GM18861 (cell line): ENCODE data around the gene IGSF9B.
A peak's percentile ranks its signal among the peaks of the same experiment; 100 is the strongest.

Experiments used
- ATAC-seq: cut with Tn5 transposase; IDR thresholded peaks from one replicate; pipeline ENCODE4 v1.9.1; 2021; ENCODE audit not compliant: unreplicated experiment

IGSF9B gene

DNA sequence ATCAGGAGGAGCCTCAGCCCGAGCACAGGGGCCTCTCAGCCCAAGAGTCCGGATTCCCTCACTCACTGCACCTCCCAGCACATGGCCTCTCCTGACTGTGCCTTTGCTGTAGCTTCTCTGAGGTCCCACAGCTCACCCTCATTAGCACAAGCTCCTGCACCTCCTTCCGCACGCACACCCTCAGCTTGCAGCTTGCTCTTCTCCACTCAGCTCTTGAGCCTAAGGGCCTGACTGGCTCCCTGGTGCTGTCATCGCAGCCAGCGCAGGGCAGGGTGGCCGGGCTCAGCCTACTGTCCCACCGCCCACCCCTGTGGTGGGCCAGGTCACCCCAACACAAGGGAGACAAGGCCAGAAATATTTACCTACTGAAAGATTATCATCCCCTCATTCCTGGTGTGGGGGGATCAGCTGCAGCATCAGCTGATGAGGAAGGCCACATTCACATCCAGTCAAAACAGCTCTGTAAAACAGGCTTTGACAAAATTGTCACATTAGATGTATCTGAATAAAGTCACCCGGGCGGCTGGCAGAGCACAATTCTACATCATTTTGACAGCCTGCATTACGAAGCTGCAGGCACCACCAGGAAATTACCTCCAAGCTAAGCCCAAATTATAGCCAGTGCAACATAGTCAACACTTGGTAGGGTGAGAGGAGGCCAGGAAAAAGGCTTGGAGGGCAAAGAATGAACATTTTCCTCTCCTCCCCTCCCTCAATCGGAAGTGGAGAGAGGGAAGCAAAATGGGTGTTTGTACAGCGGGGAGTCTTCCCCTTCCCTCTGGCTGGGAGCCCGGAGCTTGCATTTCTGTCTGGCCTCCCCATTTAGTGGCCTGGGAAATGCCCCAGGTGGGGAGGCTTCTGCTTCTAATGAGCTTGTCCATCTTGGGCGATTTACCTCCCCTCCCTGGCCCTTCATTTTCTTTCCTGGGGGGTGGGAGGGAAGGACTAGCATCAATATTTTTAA is 29.5 kb upstream of the IGSF9B start:
- ATAC-seq: no peak

DNA sequence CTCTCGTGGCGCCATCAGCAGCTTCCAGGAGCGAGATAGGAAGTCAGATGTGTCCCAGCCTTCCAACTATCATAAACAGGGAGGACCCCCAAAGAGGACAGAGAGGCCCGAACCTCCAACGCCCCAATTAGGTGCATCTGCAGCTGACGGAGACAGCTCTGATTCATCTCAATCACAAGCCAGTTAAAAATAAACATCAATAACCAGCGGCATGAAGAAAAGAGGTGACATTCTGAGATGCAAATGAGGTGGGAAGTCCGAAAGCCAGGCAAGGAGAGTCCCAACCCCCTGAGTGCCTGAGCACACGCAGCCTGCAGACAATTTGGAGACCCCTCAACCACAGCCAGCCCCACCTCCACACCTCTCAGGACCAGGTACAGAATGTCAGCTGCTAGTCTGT is 28.1 kb upstream of the IGSF9B start:
- ATAC-seq: no peak

DNA sequence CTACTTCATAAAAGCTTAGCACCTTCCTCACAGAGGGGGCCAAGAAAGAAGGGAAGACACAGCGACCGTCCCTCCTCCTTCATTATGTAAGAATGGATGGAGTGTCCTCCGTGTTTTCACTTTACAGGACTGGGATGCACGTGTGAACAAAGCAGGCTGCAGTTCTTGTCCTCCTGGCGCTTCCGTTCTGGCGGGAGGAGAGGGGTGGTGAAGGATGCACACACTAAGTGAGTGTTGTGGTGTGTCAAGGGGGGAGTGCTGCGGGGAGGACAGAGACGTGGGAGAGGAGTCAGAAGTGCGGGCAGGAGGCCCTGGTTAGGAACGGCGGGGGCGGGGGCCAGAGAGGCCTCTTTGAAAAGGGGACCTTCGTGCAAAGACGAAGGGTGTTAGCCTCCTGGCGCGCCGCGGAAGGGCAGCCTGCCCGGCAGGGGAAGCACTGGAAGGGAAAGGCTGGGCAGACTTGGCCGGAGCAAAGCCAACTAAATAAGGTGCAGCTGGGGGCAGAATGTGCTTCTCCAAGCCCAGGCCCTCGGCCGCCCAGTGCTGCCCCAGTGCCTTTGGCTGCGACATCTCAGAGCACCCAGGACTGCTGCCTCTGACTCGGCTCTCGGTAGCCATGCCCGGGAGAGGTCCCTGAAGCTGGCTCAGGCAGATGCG is 27.0 kb upstream of the IGSF9B start:
- no peak for ATAC-seq

DNA sequence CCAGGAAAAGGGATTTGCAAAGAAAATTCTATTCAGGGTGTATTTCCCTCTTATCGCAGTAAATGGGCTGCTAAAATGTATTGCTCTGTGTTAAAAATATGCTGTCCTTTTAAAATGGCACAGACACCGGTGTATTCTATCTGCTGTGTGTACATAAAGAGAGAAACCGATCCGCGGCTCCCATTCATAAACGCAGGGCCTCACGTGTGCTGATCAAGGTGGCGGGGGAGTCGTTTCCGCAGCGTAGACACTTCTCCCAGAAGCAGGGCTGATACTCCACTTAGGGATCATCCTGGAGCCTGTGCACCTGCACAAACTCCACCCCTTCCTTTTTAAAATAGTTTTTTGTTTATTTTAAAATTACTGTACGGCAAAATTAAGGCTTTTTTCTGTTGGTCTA is 26.1 kb upstream of the IGSF9B start:
- no peak for ATAC-seq

DNA sequence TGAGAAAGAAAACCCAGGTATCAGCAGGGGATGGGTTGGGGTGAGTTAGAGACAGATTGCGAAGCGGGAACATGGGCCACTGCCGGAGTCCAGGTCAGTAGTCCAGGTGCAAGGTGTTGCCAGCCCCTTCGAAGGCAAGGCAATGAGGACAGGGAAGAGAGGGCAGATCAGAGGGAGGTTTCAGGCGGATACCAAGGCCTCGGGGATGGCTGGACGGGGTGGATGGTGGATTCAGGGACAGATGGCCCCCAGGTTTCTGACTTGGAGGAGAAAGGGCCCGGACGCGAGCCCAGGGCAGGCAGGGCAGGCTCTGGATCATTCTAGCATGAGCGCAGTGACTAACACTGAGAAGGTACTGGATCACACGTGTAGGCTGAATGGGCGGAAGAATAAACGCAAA is 25.4 kb upstream of the IGSF9B start:
- no peak for ATAC-seq

DNA sequence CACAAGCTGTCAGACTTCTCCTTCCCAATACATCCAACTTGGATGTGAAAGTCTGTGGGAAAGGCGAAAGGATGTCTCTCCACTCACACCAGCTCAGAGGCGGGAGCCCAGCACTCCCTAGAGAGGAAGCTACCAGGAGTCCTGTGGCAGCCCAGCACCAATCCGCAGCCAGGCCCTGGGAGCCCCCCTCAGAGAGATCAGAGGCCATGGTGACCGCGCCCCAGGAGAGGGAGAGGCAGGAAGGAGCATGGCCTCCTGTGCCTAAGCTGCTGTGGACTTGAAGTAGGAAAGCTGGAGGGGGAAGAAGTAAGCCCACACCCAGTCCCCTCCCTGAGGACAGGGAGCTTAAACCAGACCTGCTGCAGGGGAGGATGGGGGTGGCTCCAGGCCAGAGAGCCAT is 24.4 kb upstream of the IGSF9B start:
- no peak for ATAC-seq

DNA sequence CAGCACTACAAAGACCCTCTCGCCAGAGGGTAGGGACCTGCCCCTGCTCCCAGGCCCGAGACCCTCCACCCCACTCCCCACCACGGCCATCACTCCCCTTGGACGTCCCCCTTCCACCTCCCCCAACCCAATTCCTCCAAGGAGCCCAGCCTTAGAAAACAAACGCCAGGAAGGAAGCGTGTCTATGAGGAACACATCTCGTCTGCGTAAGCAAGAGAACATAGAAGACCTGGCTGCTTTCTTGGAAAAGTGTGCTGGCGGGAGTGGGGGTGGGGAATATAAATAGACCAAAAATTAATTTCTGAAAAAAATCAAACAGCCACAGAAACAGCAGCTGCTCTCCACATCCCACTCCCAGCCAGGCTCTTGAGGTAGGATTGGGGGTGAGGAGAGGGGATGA is 23.9 kb upstream of the IGSF9B start:
- no peak for ATAC-seq

DNA sequence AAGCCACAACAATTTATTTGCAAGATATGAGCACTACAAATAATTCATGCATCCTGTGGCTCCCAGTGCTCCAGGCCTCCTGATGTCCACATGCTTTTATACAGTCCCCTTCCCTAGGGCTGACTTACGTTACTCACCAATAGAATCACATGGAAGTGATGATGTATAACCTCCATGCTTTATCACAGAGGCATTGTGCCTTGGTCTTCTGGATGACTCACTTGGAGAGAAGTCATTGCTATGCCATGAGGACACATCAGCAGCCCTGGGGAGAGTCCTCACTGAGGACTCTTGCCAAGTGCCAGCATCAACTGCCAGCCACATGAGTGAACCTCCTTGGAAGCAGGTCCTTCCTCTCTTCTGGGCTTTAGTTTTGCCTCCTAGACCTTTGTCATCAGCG is 22.0 kb upstream of the IGSF9B start:
- ATAC-seq: no peak

DNA sequence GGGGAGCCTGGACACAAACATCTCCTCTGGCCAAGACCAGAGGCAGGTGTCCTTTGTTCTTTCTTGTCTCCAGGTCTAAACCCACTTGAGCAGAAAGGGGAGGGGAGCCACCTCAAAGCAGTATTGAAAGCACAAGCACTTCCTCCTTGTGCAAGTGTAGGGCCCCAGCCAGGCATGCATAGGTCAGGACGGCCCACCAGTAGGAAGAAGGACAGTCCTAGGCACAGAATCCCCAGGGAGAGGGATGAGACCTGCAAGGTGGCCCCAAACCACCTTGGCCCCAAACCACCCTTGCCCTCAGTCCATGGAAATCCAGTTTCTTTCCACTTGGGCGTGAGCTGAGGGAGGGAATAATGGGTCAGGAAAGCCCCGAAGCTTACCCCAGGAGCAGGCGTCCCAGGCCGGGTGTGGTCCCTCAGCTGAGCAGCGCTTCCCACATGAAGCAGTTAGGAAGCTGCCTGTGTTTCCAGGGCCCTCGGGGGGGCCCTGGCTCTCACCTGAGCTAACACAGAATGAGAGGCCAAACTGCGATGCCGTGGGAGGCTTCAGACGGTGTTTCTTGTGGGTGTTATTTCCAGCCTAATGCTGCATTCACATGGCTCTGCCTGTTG is 20.4 kb upstream of the IGSF9B start:
- ATAC-seq: peak; percentile 96

DNA sequence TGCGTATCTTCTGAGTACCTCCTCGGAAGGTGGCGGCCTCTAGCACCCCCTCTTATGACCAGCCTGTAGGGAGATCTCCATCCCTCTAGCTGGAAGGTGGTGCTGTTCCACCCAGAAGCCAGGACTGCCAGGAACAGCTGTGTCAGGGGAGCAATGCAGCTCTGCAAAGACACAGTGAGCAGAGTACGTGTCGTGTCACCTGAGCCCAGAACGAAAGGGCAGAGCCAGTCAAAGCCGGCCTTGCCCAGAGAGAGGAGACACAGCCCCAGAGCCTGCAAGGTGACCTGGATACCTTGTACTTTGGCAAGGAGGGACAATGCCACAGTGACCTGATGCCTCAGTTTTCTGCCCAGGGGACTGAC is 18.7 kb upstream of the IGSF9B start:
- ATAC-seq: no peak

DNA sequence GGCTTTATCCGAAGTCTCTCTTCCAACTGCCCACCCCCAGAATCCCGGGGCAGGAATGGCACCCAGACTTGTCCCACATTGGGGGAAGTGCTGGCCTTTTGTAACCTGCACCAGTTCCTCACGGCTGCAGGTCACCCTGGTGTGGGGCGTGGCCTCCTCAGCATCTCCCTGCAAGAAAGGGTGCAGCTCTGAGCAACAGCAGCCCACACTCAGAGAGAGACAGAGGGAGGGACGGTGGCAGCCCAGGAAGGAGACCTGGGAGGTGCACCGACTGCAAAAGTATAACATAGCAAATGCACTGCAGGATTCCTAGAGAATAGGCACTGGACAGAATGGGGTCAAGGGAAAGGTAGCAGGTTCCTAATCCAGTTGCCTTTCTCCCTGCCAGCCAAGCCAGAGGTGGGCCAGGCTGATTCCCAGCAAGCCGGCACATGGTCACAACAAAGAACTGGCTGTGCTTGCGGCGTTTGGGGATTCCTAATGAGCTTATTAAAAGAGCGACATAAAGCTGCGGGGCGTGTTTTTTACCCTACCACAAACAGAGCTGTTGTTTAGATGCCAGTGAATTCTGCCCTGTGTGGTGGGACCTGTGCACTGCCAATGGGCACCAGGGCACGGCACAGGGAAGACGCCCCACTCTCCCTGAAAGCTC is 18.2 kb upstream of the IGSF9B start:
- ATAC-seq: no peak

DNA sequence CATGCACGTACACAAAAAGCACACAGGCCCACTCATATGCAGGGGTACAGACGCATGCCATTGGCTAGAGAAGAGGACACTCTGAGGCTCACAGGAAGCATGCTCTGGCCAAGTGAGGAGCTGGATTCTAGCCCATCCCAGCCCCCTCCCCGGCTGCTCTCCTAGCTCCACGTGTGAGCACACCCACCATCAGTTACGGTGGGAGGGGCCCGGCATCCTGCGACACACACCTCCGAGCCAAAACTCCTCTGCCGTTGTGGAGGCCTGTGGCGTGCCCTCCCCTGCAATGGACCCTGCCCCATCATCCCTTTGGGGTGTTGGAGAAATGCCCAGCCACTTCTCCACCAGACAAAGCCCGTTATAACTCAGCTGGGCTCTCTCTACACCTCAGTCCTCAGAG is 15.1 kb upstream of the IGSF9B start:
- no peak for ATAC-seq

DNA sequence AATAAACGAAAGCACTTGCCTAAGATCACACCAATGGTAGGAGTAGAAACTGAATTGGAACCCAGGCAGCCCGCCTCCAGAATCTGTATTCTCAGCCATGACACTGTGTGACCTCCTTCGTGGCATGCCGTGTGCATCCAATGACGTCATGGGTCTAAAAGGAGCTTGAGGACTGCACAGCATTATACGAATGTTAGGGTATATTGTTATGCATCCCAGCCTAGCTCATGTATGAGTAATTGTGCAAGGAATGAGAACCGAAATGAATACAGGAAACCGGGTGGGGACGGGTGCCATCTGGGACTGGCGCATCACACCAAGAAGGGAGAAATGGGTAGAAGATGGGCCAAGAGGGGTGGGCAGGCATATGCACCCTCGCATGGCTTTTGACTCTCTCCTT is 12.3 kb upstream of the IGSF9B start:
- ATAC-seq: no peak

DNA sequence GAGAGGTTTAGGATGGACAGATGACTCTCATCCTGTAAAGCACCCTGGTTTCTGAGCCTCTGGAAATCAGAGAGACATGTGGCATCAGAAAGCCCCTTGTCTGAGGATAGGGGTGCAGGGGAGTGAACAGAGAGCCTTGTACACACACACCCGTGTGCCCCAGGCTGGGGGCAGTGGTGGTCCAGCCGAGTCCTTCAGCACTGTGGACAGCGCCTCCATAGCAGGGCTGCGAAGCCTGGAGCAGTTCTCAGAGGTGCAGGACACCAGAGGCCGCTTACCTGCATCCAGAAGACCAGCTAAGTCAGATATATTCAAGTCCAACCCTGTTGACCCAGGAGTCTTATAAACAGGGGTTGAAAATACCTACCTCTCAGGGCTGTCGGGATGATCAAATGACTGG is 11.5 kb upstream of the IGSF9B start:
- no peak for ATAC-seq

DNA sequence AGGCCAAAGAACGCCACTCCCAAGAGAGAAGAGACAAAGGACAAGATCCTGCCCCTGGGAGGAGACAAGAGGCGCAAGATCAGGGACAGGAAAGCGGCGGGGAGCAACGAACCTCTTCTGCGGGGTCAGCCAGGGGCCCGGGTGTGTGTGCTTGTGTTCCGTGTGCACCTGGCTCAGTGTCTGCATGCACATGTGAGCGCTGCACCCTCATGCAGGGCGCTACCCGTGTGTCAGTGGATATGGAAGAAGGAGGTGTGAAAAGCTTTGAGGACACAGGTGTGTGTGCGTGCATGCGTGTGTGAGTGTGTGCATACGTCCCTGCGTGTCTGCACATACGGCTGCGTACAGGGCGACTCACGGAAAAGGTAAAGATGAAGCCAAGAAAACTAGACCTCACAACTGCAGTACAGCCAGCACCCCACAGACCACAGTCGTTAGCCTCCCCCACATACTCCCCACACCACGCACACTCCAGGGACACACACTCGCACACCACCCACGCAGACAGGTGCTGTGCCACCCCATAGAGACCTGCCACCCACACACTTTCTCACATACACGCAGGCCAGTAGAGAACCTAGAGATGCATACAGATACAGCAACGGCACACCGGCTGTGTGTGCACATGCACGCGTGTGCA is 11.0 kb upstream of the IGSF9B start:
- no peak for ATAC-seq

DNA sequence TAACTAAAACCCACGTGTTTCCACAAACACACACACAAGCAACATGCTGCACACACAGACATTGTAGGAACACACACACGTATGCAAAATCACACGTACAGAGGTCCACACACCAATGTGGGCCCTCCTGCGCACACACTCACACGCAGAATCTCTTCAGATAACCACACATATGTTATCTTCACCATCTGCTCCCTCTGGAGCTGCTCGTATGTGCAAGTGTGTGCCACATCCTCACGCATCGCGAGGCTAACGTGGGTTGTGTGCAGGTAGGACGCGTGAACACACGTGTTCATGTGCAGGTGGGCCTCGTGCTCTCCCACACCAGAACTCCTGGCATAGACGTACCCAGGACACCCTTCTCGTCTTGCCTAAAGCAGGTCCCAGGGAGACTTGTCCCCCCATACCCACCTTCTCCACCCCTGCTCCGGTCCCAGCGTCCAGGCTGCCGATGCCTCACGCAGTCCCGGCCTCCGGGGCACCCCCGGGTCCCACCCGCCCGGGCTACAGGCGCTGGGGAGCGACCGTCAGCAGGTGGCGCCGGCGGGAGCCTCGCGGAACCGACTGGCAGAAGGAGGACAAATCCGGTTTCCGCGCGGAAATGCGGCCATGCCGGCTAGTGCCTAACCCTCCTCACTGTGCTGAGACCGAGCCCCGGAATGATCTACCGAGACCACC is 10.3 kb upstream of the IGSF9B start:
- no peak for ATAC-seq

DNA sequence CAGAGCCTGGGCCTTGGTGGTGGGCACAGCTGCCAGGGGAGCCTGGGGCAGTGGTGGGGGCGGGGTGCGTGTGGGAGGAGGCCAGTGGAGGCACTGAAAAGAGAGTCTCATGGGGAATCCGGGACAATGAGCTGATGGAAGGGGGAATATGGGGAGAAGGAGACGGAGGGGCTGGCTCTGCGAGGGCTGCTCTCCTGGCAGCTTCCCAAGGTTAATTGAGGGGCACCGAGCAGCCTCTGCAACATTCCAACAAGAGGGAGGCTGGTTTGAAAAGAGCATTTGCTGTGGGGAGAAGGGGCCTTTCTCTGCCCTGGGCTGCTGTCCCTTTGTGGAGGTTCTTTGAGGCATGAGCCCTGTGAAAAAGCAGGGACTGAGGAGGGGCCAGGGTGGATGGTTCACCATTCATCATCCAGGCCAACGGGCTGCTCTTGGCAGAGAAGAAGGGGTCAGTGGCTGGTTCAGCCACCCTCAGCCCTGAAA is 9.4 kb upstream of the IGSF9B start:
- no peak for ATAC-seq

DNA sequence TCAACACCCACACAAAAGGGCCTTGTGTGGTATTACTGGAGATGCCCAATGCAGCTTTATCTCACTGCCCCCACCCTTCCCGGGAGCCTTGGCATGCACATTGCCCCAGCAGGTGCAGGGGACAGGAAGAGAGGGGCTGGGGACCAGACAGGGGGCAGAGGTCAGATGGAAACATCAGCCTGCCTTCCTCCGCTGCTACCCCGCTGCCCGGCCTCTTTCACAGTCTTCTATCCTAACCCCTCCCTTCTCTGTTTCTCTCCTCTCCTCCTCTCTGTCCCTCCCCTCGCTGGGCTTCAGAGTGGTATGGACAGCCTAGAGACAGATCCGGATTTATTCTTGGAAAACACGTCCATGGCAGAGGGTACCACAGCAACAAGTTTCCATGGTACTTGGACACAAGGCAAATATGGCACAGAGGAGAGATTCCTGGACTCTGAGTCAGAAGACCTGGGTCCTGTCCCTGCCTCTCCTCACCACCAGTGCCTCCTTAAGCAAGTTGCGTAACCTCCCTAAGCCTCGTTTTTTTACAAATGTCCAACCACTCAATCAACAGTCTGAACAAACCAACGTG is 8.3 kb upstream of the IGSF9B start:
- ATAC-seq: no peak

DNA sequence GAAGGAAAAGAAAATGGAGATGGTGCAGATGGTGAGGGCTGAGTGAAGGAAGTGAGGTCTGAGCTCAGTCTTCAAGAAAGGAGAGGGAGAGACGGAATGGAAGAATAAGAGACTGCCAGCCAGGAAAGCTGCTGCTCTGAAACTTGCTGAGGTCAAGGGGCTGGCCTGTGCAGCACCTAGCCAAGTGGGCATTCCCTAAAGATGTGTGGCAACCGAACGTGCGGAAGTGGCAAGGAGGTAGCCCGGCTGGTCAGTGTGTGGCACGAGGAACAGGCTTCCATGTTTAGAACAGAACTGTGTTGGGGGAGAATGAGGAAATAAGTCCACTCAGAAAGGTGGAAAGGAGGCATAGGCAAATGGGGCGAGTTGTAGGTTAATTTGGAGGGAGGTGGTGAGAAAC is 7.6 kb upstream of the IGSF9B start:
- no peak for ATAC-seq

DNA sequence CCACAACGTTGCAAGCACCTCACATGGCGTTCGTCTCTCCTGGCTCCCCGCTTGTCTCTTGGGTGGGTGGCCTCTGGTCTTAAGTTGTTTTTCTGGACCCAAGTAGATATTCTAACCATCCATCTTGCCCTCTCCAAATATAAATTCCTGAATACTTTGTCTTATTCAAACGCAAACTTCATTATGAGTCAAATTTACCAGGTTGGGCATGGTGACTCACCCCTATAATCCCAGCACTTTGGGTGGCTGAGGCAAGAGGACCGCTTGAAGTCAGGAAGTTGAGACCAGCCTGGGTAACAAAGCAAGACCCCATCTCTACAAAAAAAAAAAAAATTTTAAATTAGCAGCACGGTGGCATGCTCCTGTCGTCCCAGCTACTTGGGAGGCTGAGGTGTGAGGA is 5.1 kb upstream of the IGSF9B start:
- no peak for ATAC-seq
